ENCODE measurements around the gene PRPF6. TPM values are rescaled to one million over a fixed set of nuclear protein-coding genes. Genes with fewer than 3 reads are reported as not detected.

Gene PRPF6
- polyA plus RNA-seq, 2 of the 4 experiments (the other 2 are of a cell fraction) = 42.8 to 47.2 TPM

- POLR2A ChIA-PET = no interaction called here
- ATAC-seq (no peak), FAIRE-seq (no peak), DNase-seq (ENCODE audit: low read depth in 1 of 2, low spot score in 1 of 2) (no peak)
- Histone ChIP-seq H3K4me1 (peaks cover 13% of the 10 kb centered on the region; the same call in 2 of the 3 replicates), H3K4me3 (no peak overlapping the region), H3K9me3 (no peaks in the 10 kb centered on the region), H3K4me2 (no peak overlapping the region), H3K27ac (no peak overlapping the region)
- CTCF ChIA-PET = interaction anchor here (0.6 to 7.1 kb wide), 4 partner anchors 22 to 121 kb away, joined by 3 to 143 read pairs (median 8); partner anchors contain the start of genes PRPF6 and TCEA2
- WGBS (ENCODE audit: missing lambda C conversion rate) = 83% methylated on average over 12 of the region's 17 CpGs
- no peak for TF ChIP-seq PBX3 (IDR thresholded peaks at IDR 0.05)
- no peak for TF ChIP-seq EP300 (IDR thresholded peaks at IDR 0.05)
These were observed 54.4 kb downstream of the PRPF6 start for GRCh38 chr20:64035066-64035932.

- Histone ChIP-seq H3K4me1 (peaks cover 13% of the 10 kb centered on the region; the same call in 2 of the 3 replicates), H3K9me3 (no peaks in the 10 kb centered on the region), H3K4me3 (no peak within 1 kb of the TSS), H3K4me2 (no peak within 1 kb of the TSS), H3K27ac (no peak within 1 kb of the TSS)
- ATAC-seq = no peak
- no peak for DNase-seq (ENCODE audit: low read depth in 1 of 2, low spot score in 1 of 2)
- FAIRE-seq = no peak
- CTCF ChIA-PET = interaction anchor here (1.0 to 7.1 kb wide), 5 partner anchors 9 to 56 kb away, joined by 4 to 143 read pairs (median 8); partner anchors contain the start of genes PRPF6 and TCEA2
- WGBS (ENCODE audit: missing lambda C conversion rate) = 89% methylated on average over 3 of the region's 10 CpGs
- TF ChIP-seq REST (IDR thresholded peaks at IDR 0.05) (no peak), ZFP36 (IDR thresholded peaks at IDR 0.05; ENCODE audit: borderline replicate concordance, partially characterized antibody) (no peak), BCL3 (IDR thresholded peaks at IDR 0.05) (no peak), SMC3 (IDR thresholded peaks at IDR 0.05) (no peak), HDAC2 (IDR thresholded peaks at IDR 0.05) (no peak), KDM1A (IDR thresholded peaks at IDR 0.05; ENCODE audit: low read depth) (no peak), EHF (CRISPR knock-in tag; IDR thresholded peaks at IDR 0.05) (no peak), SREBF2 (IDR thresholded peaks at IDR 0.05) (no peak), ZNF302 (CRISPR knock-in tag; IDR thresholded peaks at IDR 0.05) (no peak), HOXA7 (CRISPR knock-in tag; IDR thresholded peaks at IDR 0.05) (no peak), CEBPB (IDR thresholded peaks at IDR 0.05) (no peak), CTCF (IDR thresholded peaks at IDR 0.05) (no peak), CBX2 (IDR thresholded peaks at IDR 0.05; ENCODE audit: borderline replicate concordance, low read depth) (no peak), ELK1 (IDR thresholded peaks at IDR 0.05; ENCODE audit: low read depth, low read length) (no peak), HOXB5 (CRISPR knock-in tag; IDR thresholded peaks at IDR 0.05) (no peak), ATOH8 (CRISPR knock-in tag; IDR thresholded peaks at IDR 0.05; ENCODE audit: low read depth) (no peak), TFCP2L1 (CRISPR knock-in tag; IDR thresholded peaks at IDR 0.05) (no peak), NR3C1 (IDR thresholded peaks at IDR 0.05) (no peak)
- POLR2A ChIA-PET = no interaction called here
These were observed 55.0 kb downstream of the PRPF6 start, which contains the start of gene C20orf204 for GRCh38 chr20:64035933-64036345. TSS of gene C20orf204 (plus strand) at chr20:64036182. CDS start at chr20:64036324, 142 bp downstream.
